BJ (cell line): ENCODE results near the gene RPL11. TPM values are rescaled to one million over a fixed set of nuclear protein-coding genes. Genes with fewer than 3 reads are reported as not detected.

Source experiments
- CTCF ChIA-PET: fragments of 350-600 bp; formaldehyde crosslinking; extraction: SDS; loops from one replicate; lab custom pipeline; 2021; ENCODE audit warnings: antibody characterized with exemption, inconsistent platforms; lab: Yijun Ruan, JAX
- POLR2A ChIA-PET: fragments of 300-600 bp; sonication (Branson Sonifier 250); formaldehyde crosslinking; extraction: SDS; loops from one replicate; lab custom pipeline; 2021; ENCODE audit warnings: antibody characterized with exemption; lab: Charles Lee
- DNase-seq: peaks from one replicate; pipeline ENCODE4 v3.0.0-alpha.2; 2011; ENCODE audit warnings: low read depth
- H3K27me3 ChIP-seq: 2 replicates; pipeline ENCODE4 v1.6.0; 2011; ENCODE audit warnings: low read length; ENCODE audit not compliant: control insufficient read depth, insufficient read depth
- H3K36me3 ChIP-seq: 2 replicates; pipeline ENCODE4 v1.5.1; 2011; ENCODE audit warnings: low read length; ENCODE audit not compliant: control insufficient read depth, insufficient read depth
- H3K4me3 ChIP-seq: 2 replicates; pipeline ENCODE4 v1.5.1; 2011; ENCODE audit warnings: low read depth, mild to moderate bottlenecking, control low read depth, low read length
- polyA plus RNA-seq: library from polyadenylated mRNA; depleted of rRNA; stranded (reverse); fragments of >200 nt; gene quantifications from 2 replicates; pipeline ENCODE4 v1.2.3, GENCODE V29; 2011
- TF ChIP-seq, protein P1 (sequence below): IDR thresholded peaks from 2 replicates; pipeline ENCODE4 v1.5.1; 2011; ENCODE audit warnings: low read depth, mild to moderate bottlenecking, control low read depth, inconsistent platforms, low read length, moderate library complexity; ENCODE audit not compliant: insufficient read depth

The RPL11 gene
- polyA plus RNA-seq, 1 experiment = 1,288 TPM

DNA sequence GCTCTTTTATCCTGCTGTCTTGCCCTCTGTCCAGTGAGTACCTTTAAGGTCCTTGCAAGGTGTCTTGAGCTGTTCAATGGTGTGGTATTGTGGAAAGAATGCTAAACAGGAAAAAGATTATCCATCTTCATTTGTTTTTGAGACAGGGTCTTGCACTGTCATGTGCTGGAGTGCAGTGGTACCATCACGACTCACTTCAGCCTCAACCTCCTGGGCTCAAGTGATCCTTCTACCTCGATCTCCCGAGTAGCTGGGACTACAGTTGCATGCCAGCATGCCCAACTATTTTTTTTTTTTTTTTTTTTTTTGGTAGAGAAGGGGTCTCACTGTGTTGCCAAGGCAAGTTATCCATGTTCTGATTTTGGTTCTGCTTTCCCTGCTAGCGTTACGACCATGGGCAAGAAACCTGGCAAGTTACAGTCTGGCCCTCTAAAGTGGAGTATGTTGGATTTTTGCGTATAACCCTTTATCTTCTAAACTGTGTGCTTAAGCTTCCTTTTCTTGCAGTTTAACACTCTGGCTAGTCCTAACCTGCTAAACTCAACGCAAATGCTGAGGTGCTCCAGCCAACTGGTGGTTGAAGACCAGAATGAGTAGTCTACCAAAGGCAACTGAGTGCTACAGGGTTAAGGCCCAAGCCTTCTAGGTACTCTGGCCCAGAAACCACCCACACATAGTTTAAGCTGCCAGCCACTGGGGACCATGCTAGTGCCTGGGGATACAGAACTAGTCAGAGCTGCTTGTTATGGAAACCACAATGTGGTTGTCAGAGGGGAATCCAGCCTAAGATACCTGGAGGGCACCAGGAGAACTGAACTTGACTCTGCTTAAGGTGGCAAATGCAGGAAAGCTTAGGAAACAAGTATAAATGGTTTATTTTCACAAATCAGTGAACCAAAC is 7.9 kb downstream of the RPL11 start:
- ChIA-PET POLR2A (no interaction called here), CTCF (interaction anchor here (0.9 to 2.3 kb wide), 2 partner anchors 8 to 9 kb away, joined by 3 to 11 read pairs; partner anchors contain the start of gene RPL11)
- H3K4me3 ChIP-seq = no peak overlapping the region
- H3K27me3 ChIP-seq = no peaks in the 10 kb centered on the region
- TF ChIP-seq, protein P1, sequence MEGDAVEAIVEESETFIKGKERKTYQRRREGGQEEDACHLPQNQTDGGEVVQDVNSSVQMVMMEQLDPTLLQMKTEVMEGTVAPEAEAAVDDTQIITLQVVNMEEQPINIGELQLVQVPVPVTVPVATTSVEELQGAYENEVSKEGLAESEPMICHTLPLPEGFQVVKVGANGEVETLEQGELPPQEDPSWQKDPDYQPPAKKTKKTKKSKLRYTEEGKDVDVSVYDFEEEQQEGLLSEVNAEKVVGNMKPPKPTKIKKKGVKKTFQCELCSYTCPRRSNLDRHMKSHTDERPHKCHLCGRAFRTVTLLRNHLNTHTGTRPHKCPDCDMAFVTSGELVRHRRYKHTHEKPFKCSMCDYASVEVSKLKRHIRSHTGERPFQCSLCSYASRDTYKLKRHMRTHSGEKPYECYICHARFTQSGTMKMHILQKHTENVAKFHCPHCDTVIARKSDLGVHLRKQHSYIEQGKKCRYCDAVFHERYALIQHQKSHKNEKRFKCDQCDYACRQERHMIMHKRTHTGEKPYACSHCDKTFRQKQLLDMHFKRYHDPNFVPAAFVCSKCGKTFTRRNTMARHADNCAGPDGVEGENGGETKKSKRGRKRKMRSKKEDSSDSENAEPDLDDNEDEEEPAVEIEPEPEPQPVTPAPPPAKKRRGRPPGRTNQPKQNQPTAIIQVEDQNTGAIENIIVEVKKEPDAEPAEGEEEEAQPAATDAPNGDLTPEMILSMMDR = no peak
- H3K36me3 ChIP-seq = peaks cover 34% of the 10 kb centered on the region
- no peak for DNase-seq

DNA sequence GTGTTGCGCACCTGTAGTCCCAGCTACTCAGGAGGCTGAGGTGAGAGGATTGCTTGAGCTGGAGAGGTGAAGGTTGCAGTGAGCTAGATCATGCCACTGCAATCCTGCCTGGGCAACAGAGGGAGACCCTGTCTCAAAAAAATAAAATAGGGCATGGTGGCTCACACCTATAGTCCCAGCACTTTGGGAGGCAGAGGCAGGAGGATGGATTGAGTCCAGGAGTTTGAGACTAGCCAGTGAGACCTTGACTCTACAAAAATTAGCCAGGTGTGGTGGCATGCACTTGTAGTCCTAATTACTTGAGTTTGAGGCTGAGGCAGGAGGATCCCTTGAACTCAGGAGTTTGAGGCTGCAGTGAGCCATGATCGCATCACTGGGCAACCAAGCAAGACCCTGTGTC is 9.7 kb downstream of the RPL11 start:
- DNase-seq = no peak
- ChIA-PET CTCF (interaction anchor here (2.3 kb wide), 1 partner anchor 10 kb away, joined by 11 read pairs; the partner anchor contains the start of gene RPL11), POLR2A (no interaction called here)
- H3K4me3 ChIP-seq = no peak overlapping the region
- H3K27me3 ChIP-seq = no peaks in the 10 kb centered on the region
- H3K36me3 ChIP-seq = peaks cover 25% of the 10 kb centered on the region
- TF ChIP-seq, protein P1 = no peak

DNA sequence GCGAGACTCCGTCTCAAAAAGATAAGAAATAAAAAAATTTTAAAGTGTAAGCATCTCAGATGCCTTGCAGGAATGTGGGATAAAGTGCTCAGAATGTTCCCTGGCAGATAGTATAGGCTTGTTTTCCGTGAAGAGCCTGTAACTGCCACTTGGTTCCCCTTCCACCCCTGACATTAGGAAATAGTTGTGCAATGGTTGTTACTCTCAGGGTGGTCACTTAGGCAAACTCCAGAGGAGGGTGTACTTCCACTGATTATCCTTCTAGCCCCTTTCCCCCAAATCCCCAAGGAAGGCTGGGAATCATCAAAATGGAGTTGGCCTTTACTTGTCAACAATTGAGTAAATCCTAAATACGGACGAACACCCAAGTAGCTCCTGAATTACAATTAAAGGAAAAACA is 10.4 kb downstream of the RPL11 start:
- POLR2A ChIA-PET = no interaction called here
- TF ChIP-seq, protein P1 = no peak
- Histone ChIP-seq H3K36me3 (peaks cover 25% of the 10 kb centered on the region), H3K4me3 (no peak overlapping the region), H3K27me3 (no peaks in the 10 kb centered on the region)
- CTCF ChIA-PET = interaction anchor here (1.3 kb wide), 1 partner anchor 25 kb away, joined by 3 read pairs; no protein-coding TSS in a partner anchor
- no peak for DNase-seq

DNA sequence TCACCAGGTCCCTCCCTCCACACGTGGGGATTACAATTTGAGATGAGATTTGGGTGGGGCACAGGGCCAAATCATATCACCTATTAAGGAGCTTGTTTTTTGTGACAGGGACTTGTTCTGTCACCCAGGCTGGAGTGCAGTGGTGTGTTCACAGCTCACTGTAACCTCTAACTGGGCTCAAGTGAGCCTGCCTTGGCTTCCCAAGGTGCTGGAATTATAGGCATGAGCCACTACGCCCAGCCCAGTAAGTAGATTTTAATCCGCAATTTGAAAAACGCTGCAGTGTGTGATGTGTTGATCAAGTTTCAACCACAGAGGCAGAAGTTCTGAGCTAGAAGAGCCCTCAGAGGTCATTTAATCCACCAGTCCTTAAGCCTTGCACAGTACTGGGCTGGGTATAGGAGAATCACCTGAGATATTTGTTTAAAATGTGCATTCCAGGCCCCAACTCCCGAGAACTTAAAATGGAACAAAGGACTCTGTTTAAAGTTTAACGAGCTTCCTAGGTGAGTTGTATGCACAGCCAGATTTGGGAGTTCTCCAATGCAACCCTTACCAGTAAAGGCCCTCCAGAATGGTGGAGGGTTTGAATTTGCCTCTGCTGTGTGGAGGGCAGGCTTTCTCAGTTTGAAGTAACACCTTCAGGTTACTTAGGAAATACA is 13.4 kb downstream of the RPL11 start:
- CTCF ChIA-PET = no interaction called here
- DNase-seq = no peak
- no peak overlapping the region for H3K4me3 ChIP-seq
- H3K36me3 ChIP-seq = peaks cover 15% of the 10 kb centered on the region
- TF ChIP-seq, protein P1 = no peak
- H3K27me3 ChIP-seq = no peaks in the 10 kb centered on the region
- POLR2A ChIA-PET = no interaction called here

DNA sequence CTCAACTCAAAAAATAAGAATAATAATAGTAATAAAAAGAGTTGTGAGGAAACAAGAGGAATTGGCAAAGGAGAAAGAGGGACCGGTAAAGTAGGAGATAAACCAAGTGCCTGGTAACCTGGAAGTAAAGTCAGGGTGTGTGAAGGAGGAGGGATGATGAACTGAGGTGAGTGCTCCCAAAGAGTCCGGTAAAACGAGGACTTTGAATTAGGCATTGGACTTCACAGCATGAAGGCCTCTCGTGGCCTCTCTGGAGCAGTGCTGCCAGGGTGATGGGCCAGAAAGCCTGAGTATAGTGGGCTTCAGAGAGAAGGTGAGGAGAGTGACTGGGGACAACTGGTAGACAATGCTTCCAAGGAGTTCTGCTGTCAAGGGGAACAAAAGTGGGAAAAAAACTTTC is 17.6 kb downstream of the RPL11 start:
- TF ChIP-seq, protein P1 = no peak
- Histone ChIP-seq H3K36me3 (no peaks in the 10 kb centered on the region; the same call in 1 of the 2 replicates), H3K27me3 (no peaks in the 10 kb centered on the region), H3K4me3 (no peak overlapping the region)
- ChIA-PET CTCF (no interaction called here), POLR2A (no interaction called here)
- DNase-seq = no peak
